CD4-positive, CD25-positive, alpha-beta regulatory T cell (primary cell): ENCODE measurements around the gene AFG1L. TPM values are rescaled to one million over a fixed set of nuclear protein-coding genes. Genes with fewer than 3 reads are reported as not detected.

Experiments used
- ATAC-seq, 2 donors: fragments of 150-1000 bp; cut with Tn5 transposase; one replicate each; pipeline ENCODE4 v1.10.0; 2021; ENCODE audit warnings: low read depth in 2 of 2, moderate number of reproducible peaks in 2 of 2, moderate library complexity in 1 of 2
- DNase-seq, 3 donors: peaks; one replicate each; pipeline versions ENCODE4 v3.0.0 to v3.0.0-alpha.2; 2012 to 2022; ENCODE audit warnings: mixed read lengths in 1 of 3
- H3K27ac ChIP-seq: one replicate; pipeline ENCODE4 v1.7.0; 2013; ENCODE audit warnings: mild to moderate bottlenecking, low read length; ENCODE audit not compliant: insufficient read depth, poor library complexity, severe bottlenecking
- H3K27me3 ChIP-seq: one replicate; pipeline ENCODE4 v1.7.0; 2013; ENCODE audit warnings: low read length; ENCODE audit not compliant: control insufficient read depth, insufficient read depth
- H3K36me3 ChIP-seq: one replicate; pipeline ENCODE4 v1.7.0; 2013; ENCODE audit warnings: mild to moderate bottlenecking, low read length, moderate library complexity; ENCODE audit not compliant: control insufficient read depth, insufficient read depth
- H3K4me1 ChIP-seq: 2 replicates; pipeline ENCODE4 v1.7.0; 2013; ENCODE audit warnings: mild to moderate bottlenecking, low read length; ENCODE audit not compliant: insufficient read depth, control insufficient read depth, poor library complexity, severe bottlenecking
- H3K4me3 ChIP-seq: one replicate; pipeline ENCODE4 v1.7.0; 2013; ENCODE audit warnings: low read depth, mild to moderate bottlenecking, low read length, moderate library complexity
- H3K9me3 ChIP-seq, 2 experiments: 1 replicate in 1 of 2; 2 replicates in 1 of 2; pipeline ENCODE4 v1.7.0; 2013; ENCODE audit warnings: low read length in 2 of 2, mild to moderate bottlenecking in 1 of 2, moderate library complexity in 1 of 2; ENCODE audit not compliant: control insufficient read depth in 2 of 2
- H3K27ac Mint-ChIP-seq, 3 donors: one replicate each; pipeline ENCODE4 v1.8.0; 2020 to 2022; ENCODE audit warnings: mild to moderate bottlenecking in 3 of 3, mixed read lengths in 3 of 3, moderate library complexity in 2 of 3
- H3K27me3 Mint-ChIP-seq: one replicate; pipeline ENCODE4 v1.8.0; 2022; ENCODE audit warnings: mild to moderate bottlenecking, mixed read lengths
- H3K36me3 Mint-ChIP-seq: one replicate; pipeline ENCODE4 v1.8.0; 2020; ENCODE audit warnings: mixed read lengths
- H3K4me1 Mint-ChIP-seq, 4 donors: one replicate each; pipeline ENCODE4 v1.8.0; 2020 to 2022; ENCODE audit warnings: mixed read lengths in 4 of 4, mild to moderate bottlenecking in 1 of 4
- H3K4me3 Mint-ChIP-seq, 4 donors: one replicate each; pipeline ENCODE4 v1.8.0; 2020 to 2022; ENCODE audit warnings: mild to moderate bottlenecking in 4 of 4, mixed read lengths in 4 of 4, moderate library complexity in 3 of 4
- H3K9me3 Mint-ChIP-seq, 7 donors: one replicate each; pipeline ENCODE4 v1.8.0; 2020 to 2022; ENCODE audit warnings: mixed read lengths in 7 of 7, mild to moderate bottlenecking in 3 of 7, moderate library complexity in 2 of 7
- polyA plus RNA-seq, 4 donors: library from polyadenylated mRNA; unstranded; fragments of 300-500 nt; fragmentation: Illumina TruSeq; gene quantifications; one replicate each; pipeline ENCODE4 v1.2.3, GENCODE V29; 2021
- total RNA-seq: library from RNA; stranded (reverse); gene quantifications from one replicate; pipeline ENCODE4 v1.2.3, GENCODE V29; 2022

Gene AFG1L
- total and polyA plus RNA-seq, 5 donors from 2014 or later: 0.55 to 4.4 (median 2.2) TPM

- no peaks in the 10 kb centered on the region for H3K9me3 Mint-ChIP-seq
- peaks cover 36% of the 10 kb centered on the region for H3K36me3 Mint-ChIP-seq
- Histone ChIP-seq H3K4me1 (peaks cover 26% of the 10 kb centered on the region), H3K27me3 (no peaks in the 10 kb centered on the region), H3K27ac (no peak overlapping the region), H3K4me3 (no peak overlapping the region), H3K9me3 (no peaks in the 10 kb centered on the region), H3K36me3 (peaks cover 35% of the 10 kb centered on the region)
- H3K4me3 Mint-ChIP-seq: no peak overlapping the region
- DNase-seq (no peak), ATAC-seq (no peak)
- no peak overlapping the region for H3K27ac Mint-ChIP-seq
- H3K27me3 Mint-ChIP-seq: no peaks in the 10 kb centered on the region
- peaks cover 24 to 75% (median 50%) of the 10 kb centered on the region in 4 donors for H3K4me1 Mint-ChIP-seq
These were observed 275.7 kb downstream of the AFG1L start for GRCh38 chr6:108570517-108570916.

GRCh38 chr6:108574457-108575141, 279.7 kb downstream of the AFG1L start:
- Histone ChIP-seq H3K27ac (no peak overlapping the region), H3K9me3 (no peaks in the 10 kb centered on the region), H3K4me1 (peaks cover 23% of the 10 kb centered on the region), H3K36me3 (peaks cover 24% of the 10 kb centered on the region), H3K27me3 (no peaks in the 10 kb centered on the region), H3K4me3 (no peak overlapping the region)
- H3K27me3 Mint-ChIP-seq: no peaks in the 10 kb centered on the region
- peaks cover 32% of the 10 kb centered on the region for H3K36me3 Mint-ChIP-seq
- ATAC-seq (no peak), DNase-seq (no peak)
- H3K27ac Mint-ChIP-seq: peak overlapping the region in 1 of 3 donors; percentile 71
- peaks cover 27 to 75% (median 56%) of the 10 kb centered on the region in 4 donors for H3K4me1 Mint-ChIP-seq
- no peaks in the 10 kb centered on the region for H3K9me3 Mint-ChIP-seq
- peak overlapping the region; percentile 1 to 48 (median 22) for H3K4me3 Mint-ChIP-seq

Other genes with a start within 250 kb of the AFG1L start
- 34.1 TPM for gene OSTM1, start 220.3 kb upstream of the AFG1L start, total RNA-seq
- gene OSTM1, start 220.3 kb upstream of the AFG1L start, polyA plus RNA-seq: 10 to 100 TPM; 32.2 to 56.2 (median 50.6) TPM
- not detected for gene NR2E1, start 129.0 kb upstream of the AFG1L start, total RNA-seq
- not detected for gene NR2E1, start 129.0 kb upstream of the AFG1L start, polyA plus RNA-seq
- gene SNX3, start 34.0 kb upstream of the AFG1L start, total RNA-seq: 60.7 TPM
- 100 to 1,000 TPM; 193 to 226 (median 206) TPM for gene SNX3, start 34.0 kb upstream of the AFG1L start, polyA plus RNA-seq